ENCODE data around the gene MUC4.
"Not testable (repeated sequence)": the region's sequence is repeated elsewhere in the genome, so short reads cannot be mapped to it uniquely, and the experiment has no call there.

Gene MUC4

DNA sequence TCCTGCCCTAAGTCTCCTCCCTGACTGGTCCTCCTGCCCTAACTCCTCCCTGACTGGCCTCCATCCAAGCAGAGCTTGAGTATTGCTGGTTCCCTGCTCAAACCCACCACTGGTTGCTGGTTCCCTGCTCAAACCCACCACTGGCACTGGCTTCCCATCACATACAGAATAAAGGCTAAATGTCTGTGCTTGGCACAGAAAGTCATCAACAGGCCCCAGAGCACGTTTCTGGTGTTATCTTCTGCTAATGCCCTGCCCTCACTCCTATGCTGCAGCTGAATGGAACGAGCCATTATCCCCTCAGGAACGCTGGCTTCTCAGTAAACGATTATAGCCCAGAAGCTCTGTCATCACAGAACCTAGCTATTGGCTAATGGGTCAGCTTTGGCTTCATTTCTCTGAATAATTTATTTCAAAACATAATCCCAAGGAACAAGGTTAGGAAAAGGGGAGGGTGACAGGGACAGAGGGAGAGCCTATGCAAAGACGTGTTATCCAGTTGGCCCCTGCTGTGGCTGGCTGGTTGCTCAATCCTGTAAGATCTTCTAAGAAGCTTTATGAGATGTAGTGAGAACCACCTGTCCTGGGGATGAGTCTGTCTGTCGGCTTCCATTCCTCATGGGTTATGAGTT, 97.2 kb downstream of the MUC4 start:
- DNase-seq, result no peak

GRCh38 chr3:195713150-195713549, 98.6 kb downstream of the MUC4 start:
- DNase-seq, result not testable (repeated sequence)

GRCh38 chr3:195712535-195712910, 99.2 kb downstream of the MUC4 start:
- DNase-seq, result not testable (repeated sequence)

DNA sequence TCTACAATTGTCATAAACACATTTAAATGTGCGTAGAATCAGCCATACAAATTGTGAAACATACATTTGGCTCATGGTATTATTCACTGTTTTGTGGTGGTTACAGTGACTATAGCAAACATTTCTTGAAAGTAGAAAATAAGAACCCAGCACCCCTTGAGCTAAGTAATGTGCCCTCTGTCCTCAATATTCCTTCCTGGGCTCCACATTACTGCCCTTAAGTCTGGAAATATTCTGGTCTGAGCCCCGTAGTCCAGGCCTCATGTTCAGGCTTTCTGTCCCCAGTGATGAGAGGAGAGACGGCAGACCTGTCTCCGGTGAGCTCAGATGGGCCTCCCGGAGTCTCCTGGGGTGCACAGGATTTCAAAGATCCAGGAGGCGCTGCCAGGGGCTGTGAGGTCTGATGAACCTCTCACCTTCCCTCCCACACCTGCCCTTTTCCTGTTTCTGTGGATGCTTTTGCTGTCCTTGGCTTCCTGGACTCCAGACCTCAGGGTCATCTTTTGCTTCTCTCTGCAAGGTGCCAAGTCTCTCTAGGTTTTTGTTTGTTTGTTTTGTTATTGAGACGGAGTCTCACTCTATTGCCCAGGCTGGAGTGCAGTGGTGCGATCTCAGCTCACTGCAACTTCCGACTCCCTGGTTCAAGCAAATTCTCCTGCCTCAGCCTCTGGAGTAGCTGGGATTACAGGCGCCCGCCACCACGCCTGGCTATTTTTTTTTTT, 99.8 kb downstream of the MUC4 start:
- no peak for DNase-seq

GRCh38 chr3:195711091-195711812, 100.5 kb downstream of the MUC4 start:
- not testable (repeated sequence) for DNase-seq

DNA sequence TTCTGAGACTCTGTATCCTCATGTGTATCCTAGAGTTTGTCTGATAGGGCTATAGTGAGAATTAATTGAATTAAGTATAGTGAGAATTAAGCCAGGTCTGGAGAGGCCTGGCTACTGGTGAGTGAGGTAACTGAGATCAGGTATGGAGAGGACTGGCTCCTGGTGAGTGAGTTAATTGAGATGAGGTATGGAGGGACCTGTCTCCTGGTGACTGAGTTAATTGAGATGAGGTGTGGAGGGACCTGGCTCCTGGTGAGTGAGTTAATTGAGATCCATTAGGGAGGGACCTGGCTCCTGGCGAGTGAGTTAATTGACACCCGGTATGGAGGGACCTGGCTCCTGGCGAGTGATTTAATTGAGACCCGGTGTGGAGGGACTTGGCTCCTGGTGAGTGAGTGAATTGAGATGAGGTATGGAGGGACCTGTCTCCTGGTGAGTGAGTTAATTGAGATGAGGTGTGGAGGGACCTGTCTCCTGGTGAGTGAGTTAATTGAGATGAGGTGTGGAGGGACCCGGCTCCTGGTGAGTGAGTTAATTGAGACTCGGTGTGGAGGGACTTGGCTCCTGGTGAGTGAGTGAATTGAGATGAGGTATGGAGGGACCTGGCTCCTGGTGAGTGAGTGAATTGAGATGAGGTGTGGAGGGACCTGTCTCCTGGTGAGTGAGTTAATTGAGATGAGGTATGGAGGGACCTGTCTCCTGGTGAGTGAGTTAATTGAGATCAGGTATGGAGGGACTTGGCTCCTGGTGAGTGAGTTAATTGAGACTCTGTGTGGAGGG, 101.4 kb downstream of the MUC4 start:
- not testable (repeated sequence) for DNase-seq

DNA sequence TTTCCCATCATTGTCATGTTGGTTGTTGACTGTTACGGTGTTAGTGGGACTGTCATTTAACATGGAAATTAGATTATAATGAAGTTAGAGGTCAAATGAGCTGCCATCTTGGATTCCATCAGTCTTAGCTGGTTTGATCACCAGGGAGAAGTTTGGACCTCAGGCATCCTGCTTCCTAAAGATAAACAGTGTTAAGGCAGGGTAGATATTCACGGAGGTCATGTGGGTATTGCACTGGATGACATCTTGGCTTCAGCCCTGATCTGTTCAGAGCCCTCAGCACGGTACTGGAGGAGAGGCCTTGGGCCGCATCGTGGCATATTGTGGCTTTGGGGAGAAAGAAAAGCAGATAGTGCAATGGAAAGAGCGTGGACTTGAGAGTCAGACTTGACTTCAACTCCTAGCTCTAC, 102.0 kb downstream of the MUC4 start:
- no peak for DNase-seq

DNA sequence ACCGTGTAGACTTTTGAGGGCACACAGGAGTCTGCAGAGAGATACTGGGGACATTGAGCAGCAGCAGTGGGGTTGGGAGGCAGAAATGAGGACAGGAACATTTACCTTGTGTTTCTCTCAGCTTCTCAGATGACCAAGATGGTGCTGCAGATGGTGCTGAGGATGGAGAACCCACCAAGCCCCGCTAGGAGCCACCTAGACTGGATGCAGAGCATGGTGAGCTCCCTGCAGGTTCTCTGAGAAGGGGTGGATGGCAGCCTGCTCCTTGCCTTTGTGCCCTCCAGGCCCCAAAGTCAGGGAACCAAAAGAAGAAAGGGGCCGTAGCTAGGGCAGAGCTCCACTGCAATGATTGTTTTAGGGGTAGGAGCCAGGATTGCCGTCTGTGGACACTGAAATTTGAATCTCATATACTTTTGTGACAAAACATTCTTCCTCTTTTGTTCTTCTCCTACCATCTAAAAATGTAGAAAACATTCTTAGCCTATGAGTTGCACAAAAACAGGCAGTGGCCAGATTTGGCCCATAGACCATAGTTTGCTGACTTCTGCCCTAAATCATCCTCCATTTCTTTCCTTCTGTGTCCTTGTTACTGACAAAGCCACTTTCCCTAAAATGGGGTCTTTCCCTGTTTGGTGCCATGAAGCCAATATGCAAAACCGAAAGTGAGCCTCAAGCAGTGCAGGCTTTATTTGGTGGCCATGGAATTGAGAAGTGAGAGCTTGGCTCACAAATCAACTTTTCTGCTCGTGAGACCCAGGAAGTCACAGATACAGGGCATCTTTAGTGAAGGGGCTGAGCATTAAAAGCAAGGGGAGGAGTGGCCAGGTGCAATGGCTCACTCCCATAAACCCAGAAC, 102.9 kb downstream of the MUC4 start:
- no peak for DNase-seq

GRCh38 chr3:195708061-195708460, 103.7 kb downstream of the MUC4 start:
- DNase-seq, result no peak

GRCh38 chr3:195705081-195705991, 106.4 kb downstream of the MUC4 start:
- DNase-seq, result no peak

GRCh38 chr3:195704433-195704999, 107.2 kb downstream of the MUC4 start:
- no peak for DNase-seq

- DNase-seq, result no peak
Measured at GRCh38 chr3:195703776-195704175, 108.0 kb downstream of the MUC4 start.

DNA sequence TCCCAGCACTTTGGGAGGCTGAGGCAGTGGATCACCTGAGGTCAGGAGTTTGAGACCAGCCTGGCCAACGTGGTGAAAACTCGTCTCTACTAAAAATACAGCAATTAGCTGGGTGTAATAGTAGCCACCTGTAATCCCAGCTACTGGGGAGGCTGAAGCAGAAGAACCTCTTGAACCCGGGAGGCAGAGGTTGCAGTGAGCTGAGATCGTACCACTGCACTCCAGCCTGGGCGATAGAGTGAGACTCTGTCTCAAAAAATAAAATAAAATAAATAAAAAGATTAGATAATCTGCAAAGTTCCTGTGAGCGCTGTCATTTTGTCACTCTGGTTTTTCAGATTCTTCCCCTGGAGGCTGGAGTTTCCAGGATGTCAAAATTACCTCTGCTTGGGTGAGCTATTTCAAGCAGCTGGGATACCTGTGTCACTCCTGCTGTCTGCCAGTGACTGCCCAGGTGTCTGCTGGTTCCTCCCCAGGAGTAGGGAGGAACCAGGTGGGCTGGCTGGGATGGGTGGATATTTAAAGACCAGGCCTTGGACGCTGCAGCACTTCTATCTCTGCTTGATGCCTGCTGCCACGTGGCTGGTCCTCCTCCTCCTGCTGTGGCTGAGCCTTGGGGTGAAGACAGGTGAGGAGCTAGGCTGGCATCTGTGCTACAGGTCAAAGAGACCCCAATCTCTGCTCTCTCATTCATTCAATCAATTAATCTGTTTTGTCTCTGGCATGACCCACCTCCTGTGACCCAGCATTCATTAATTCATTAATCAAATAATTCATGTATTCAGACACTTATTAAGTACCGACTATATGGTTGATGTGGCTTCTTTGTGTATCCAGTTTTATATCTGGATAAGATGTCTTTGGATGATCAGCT, 110.5 kb downstream of the MUC4 start:
- DNase-seq, result no peak

DNA sequence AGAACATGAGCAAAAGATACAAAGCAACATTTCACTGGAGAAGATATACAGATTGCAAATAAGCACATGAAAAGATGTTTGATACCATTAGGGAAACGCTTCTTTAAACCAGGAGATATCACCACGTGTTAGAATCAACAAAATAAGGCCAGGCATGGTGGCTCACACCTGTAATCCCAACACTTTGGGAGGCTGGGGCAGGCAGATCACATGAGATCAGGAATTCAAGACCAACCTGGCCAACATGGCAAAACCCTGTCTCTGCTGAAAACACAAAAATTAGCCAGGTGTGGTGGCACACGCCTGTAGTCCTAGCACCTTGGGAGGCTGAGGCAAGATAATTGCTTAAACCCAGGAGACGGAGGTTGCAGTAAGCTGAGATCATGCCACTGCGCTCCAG, 111.4 kb downstream of the MUC4 start:
- no peak for DNase-seq

GRCh38 chr3:195699860-195700259, 111.9 kb downstream of the MUC4 start:
- no peak for DNase-seq

DNA sequence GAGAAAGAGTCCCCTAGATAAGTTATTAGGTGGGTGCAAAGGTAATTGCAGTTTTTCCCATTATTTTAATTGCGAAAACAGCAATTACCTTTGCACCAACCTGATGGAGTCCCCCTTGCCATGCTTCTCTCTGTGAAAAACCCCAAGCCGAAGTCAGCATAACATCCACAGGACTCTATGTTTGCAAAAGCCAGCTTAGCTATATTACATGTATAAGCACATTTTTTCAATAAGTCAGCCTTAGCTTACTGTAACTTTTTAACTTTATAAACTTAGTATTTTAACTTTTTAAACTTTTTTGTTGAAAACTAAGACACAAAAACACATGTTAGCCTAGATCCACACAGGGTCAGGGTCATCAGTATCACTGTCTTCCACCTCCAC, 112.3 kb downstream of the MUC4 start:
- DNase-seq, result no peak

DNA sequence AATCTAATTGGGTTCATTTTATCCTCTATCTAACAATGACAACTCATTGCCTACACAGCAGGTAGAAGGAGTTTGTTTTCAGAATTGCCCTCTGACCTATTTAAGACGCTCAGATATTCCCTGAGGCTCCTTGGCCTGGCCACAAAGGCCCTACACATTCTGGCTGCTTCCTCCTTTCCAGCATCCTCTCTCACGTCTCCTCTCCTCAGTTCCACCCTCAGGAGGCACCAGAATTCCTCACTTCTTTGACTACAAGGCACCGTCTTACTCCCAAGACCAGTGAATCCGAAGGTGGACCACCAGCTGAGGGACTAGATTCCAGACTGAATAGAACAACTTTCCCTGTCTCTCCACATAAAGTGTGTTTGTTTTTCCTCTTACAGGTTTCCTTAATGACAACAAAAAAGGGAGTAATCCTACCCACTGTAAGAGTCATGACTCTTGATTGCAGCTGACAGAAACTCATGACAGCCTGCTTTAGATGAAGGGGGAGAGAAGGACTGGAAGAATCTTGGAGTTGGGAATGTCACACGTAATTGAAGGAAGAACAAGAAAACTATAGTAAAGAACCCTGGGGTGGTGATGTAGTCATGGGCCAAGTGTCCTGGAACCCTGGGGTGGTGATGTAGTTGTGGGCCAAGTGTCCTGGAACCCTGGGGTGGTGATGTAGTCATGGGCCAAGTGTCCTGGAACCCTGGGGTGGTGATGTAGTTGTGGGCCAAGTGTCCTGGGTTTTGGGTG, 112.9 kb downstream of the MUC4 start:
- no peak for DNase-seq

GRCh38 chr3:195698325-195698646, 113.4 kb downstream of the MUC4 start:
- DNase-seq, result no peak

All from GF-D8 (cell line).